Smooth muscle cell of the brain vasculature (primary cell): ENCODE results near the gene TUBGCP5.
"Not testable (repeated sequence)": the region's sequence is repeated elsewhere in the genome, so short reads cannot be mapped to it uniquely, and the experiment has no call there.

Experiments used
- DNase-seq: peaks from one replicate; pipeline ENCODE4 v3.0.0-alpha.2; 2012; ENCODE audit warnings: low read depth, low spot score

TUBGCP5 gene

GRCh38 chr15:23039143-23039916 is at the start of gene TUBGCP5:
TSS of gene TUBGCP5 (minus strand) at chr15:23039569. CDS start at chr15:23039543, 26 bp downstream.
- DNase-seq, result peak; percentile 96

- no peak for DNase-seq
These were observed 43.7 kb upstream of the TUBGCP5 start for GRCh38 chr15:23083115-23083514.

GRCh38 chr15:23081996-23082737 is 42.8 kb upstream of the TUBGCP5 start:
- DNase-seq, result not testable (repeated sequence)

GRCh38 chr15:23081271-23081670 is 41.9 kb upstream of the TUBGCP5 start:
- DNase-seq, result no peak

- no peak for DNase-seq
These were observed 40.4 kb upstream of the TUBGCP5 start for GRCh38 chr15:23079766-23080165.

- no peak for DNase-seq
These were observed 36.6 kb upstream of the TUBGCP5 start for GRCh38 chr15:23075927-23076326.

- DNase-seq, result no peak
These were observed 35.3 kb upstream of the TUBGCP5 start for GRCh38 chr15:23074684-23075083.

- DNase-seq, result no peak
These were observed 34.7 kb upstream of the TUBGCP5 start for GRCh38 chr15:23073890-23074646.

- DNase-seq, result no peak
These were observed 33.3 kb upstream of the TUBGCP5 start for GRCh38 chr15:23072633-23073032.

- no peak for DNase-seq
These were observed 30.3 kb upstream of the TUBGCP5 start for GRCh38 chr15:23069496-23070166.

GRCh38 chr15:23067416-23067815 is 28.0 kb upstream of the TUBGCP5 start:
- no peak for DNase-seq

GRCh38 chr15:23065836-23066235 is 26.5 kb upstream of the TUBGCP5 start:
- no peak for DNase-seq

GRCh38 chr15:23064156-23064555 is 24.8 kb upstream of the TUBGCP5 start:
- DNase-seq, result no peak

- no peak for DNase-seq
These were observed 18.3 kb upstream of the TUBGCP5 start for GRCh38 chr15:23057707-23058106.

GRCh38 chr15:23055316-23055715 is 15.9 kb upstream of the TUBGCP5 start:
- DNase-seq, result no peak

GRCh38 chr15:23052522-23052921 is 13.2 kb upstream of the TUBGCP5 start:
- DNase-seq, result no peak

GRCh38 chr15:23050708-23051107 is 11.3 kb upstream of the TUBGCP5 start:
- no peak for DNase-seq

- DNase-seq, result no peak
These were observed 10.7 kb upstream of the TUBGCP5 start for GRCh38 chr15:23049984-23050628.

GRCh38 chr15:23048572-23049282 is 9.4 kb upstream of the TUBGCP5 start:
- not testable (repeated sequence) for DNase-seq

GRCh38 chr15:23043987-23044386 is 4.6 kb upstream of the TUBGCP5 start:
- DNase-seq, result not testable (repeated sequence)
